CD4-positive, alpha-beta T cell treated with Interleukin-1 beta for 1 hour (primary cell): ENCODE measurements around the gene NUSAP1.
"Not testable (repeated sequence)": the region's sequence is repeated elsewhere in the genome, so short reads cannot be mapped to it uniquely, and the experiment has no call there.

Source experiments
- DNase-seq, 2 donors: peaks; one replicate each; pipeline ENCODE4 v3.0.0-alpha.2; 2020 to 2022

Gene NUSAP1

DNA sequence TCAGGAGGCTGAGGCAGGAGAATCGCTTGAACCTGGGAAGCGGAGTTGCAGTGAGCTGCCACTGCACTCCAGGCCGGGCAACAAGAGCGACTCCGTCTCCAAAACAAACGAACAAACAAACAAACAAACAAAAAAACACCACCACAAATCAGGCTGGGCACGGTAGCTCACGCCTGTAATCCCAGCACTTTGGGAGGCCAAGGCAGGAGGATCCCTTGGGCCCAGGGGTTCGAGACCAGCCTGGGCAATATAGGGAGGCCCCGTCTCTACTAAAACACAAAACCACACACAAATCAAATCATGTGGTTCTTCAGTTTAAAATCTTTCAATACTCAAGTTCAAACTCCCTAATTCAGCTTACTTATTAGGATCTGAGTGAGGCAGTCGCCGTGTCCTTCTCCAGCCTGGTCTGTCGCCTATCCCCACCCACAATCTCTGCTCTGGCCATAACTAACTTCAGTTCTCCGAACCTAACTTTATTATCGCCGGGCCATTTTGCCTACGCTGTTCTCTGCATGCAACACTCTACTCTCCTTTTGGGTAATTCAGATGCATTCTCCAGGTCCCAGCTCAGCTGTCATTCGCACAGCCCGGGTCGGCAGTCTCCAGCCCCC lies 83.6 kb downstream of the NUSAP1 start:
- DNase-seq: no peak

DNA sequence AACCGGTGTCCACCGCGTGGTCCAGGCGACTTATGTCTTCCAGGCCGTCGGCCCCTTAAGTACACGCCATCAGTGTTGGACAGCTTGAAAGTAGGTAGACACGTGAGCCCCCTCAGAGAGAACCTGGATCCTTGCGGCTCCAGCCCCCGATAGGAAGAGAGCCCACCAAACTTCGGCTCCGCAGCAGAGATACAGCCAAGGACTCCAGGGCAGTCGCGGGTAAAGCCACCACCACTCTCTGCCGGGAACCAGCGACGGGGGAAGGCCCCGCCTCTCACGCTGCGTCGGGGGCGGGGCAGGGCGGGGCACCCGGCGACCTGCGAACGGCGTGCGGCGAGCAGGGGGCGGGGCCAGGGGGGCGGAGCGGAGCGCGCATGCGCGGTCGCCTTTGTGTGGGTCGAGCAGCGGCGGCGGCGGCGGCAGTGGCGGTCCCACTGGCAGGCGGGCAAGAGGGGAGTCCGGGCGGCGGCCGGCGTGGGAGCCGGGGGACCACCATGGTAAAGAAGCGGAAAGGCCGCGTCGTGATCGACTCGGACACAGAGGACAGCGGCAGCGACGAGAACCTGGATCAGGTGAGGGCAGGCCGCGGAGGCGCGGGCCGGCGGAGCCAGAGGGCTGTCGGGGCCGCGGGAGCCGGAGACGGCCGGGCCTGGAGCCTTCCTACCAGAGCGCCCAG lies 84.2 kb downstream of the NUSAP1 start, which contains the start of gene RTF1:
TSS of gene RTF1 (plus strand) at position 354 of the 676 bp plus-strand sequence. CDS start at position 375, 21 bp downstream.
- DNase-seq: peak; percentile 95 to 96

DNA sequence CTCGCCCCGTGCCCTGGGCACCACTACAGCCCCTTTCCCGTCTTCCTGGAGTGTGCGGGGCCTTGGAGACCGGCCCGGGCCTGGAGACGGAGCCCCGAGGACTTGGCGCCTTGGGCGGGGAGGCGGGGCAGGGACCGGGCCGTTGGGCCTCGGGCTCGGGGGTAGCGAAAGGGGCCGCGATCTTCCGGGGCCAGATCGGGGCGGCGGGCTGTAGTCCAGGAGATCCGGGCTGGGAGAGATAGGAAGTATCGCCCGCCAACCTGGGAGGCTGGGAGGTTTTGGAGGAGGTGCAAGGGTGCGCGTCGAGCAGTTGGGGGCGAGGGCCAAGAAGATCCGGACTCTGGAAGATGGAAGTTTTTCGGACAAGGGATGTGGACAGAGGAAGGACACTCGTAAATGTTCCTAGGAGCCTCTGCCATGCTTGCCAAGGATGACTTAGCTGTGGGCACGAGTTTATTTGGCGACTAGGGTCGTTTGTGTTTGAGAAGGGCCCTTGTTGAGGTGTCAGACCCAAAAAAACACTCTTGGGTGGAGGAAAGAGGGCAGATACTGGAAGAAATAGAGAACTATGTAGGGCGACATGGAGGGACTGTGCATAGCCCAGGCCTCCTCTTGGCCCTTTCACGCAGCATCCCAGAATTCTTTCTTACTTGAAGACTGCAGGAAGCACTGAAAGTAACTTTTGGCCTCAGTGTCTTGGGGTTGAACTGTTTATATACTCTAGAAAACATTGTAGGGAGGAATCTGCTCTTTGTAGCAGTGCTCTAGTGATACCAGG lies 84.9 kb downstream of the NUSAP1 start:
- DNase-seq: no peak

DNA sequence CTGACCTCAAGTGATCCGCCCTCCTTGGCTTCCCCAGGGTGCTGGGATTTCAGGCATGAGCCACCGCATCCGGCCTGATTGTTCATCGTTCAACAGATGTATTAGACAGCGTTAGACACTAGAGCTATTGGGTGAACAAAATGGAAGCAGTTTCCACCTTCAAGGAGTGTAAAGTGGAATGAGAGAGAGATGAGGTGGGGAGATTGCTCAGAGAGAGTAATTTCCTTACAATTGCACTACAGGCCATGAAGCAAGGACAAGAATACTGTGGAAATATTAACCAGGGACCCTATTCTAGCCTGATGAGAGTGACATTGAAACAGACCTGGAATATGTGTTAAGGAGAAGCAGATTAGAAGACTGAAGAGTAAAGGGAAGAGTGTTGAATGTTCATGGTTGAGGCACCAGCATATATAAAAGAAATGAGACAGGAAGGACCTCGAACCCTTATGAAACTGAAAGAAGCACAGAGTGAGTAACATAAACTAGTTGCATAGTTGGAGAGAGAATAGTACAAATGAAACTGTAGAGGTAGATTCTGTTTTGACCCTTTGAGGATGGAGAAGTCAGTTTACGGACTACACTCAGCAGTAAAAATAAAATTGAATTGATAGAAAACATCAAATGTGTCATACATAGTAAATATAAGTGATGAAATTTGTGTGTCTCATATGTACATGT lies 91.4 kb downstream of the NUSAP1 start:
- DNase-seq: no peak

DNA sequence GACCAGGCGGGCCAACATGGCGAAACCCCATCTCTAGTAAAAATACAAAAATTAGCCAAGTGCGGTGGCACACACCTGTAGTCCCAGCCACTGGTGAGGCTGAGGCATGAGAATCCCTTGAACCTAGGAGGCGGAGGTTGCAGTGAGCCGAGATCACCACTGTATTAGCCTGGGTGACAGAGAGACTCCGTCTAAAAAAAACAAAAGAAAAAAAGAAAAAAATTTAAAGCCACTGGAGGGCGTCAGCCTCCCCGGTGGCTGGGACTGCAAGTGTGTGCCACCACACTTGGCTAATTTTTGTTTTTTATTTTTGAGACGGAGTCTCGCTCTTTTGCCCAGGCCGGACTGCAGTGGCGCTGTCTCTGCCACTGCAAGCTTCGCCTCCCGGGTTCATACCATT lies 92.1 kb downstream of the NUSAP1 start:
- no peak for DNase-seq

DNA sequence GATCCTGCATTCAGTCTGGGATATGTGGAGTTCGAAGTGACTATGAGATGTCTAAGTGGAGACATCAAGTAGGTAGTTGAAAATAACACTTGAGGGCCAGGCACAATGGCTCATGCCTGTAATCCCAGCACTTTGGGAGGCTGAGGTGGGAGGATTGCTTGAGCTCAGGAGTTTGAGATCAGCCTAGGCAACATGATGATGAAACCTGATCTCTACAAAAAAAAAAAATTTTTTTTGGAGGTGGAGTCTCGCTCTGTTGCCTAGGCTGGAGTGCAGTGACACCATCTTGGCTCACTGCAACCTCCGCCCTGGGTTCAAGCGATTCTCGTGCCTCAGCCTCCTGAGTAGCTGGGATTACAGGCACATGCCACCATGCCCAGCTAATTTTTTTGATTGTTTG lies 93.2 kb downstream of the NUSAP1 start:
- DNase-seq: not testable (repeated sequence)

DNA sequence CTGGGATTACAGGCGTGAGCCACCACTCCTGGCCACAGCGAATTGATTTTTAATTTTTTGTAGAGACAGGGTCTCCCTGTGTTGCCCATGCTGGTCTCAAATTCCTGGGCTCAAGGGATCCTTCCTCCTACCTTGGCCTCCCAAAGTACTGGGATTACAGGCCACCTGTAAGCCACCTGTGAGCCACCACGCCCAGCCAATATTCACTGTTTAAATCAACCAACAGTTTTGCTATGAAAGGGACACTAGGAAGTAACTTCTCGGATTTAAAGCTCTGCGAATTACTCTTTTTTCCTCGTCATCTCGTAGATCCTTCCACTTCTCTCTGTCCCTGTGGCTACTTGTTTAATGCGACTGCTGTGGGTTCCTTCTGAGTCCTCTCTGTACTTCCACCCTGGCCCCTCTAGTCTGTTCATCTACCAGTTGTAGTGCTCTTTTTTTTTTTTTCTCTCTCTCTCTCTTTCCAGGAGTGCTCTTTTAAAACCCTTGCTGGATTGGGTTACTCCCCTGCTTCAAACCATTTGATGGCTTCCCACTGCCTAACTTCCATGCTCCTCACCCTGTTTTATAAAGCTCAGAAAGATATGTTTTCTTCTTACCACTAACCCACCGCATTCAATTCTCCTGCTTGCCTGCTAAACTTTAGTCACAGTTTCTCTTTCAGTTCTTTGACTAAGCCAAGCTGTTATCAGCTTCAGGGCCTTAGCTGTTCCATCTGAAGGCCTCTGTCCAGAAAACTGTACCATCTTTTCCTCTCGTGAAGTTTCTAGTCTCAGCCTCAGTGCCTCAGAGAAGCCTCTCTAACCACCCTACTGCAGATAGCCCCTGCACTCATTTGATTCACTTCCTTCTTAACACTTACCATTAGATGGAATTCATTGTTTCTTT lies 96.6 kb downstream of the NUSAP1 start:
- peak in 1 of 2 donors; percentile 12 for DNase-seq
